ENCODE measurements around the gene ESD.
"Not testable (repeated sequence)": the region's sequence is repeated elsewhere in the genome, so short reads cannot be mapped to it uniquely, and the experiment has no call there.

Gene ESD, protein sequence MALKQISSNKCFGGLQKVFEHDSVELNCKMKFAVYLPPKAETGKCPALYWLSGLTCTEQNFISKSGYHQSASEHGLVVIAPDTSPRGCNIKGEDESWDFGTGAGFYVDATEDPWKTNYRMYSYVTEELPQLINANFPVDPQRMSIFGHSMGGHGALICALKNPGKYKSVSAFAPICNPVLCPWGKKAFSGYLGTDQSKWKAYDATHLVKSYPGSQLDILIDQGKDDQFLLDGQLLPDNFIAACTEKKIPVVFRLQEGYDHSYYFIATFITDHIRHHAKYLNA

DNA sequence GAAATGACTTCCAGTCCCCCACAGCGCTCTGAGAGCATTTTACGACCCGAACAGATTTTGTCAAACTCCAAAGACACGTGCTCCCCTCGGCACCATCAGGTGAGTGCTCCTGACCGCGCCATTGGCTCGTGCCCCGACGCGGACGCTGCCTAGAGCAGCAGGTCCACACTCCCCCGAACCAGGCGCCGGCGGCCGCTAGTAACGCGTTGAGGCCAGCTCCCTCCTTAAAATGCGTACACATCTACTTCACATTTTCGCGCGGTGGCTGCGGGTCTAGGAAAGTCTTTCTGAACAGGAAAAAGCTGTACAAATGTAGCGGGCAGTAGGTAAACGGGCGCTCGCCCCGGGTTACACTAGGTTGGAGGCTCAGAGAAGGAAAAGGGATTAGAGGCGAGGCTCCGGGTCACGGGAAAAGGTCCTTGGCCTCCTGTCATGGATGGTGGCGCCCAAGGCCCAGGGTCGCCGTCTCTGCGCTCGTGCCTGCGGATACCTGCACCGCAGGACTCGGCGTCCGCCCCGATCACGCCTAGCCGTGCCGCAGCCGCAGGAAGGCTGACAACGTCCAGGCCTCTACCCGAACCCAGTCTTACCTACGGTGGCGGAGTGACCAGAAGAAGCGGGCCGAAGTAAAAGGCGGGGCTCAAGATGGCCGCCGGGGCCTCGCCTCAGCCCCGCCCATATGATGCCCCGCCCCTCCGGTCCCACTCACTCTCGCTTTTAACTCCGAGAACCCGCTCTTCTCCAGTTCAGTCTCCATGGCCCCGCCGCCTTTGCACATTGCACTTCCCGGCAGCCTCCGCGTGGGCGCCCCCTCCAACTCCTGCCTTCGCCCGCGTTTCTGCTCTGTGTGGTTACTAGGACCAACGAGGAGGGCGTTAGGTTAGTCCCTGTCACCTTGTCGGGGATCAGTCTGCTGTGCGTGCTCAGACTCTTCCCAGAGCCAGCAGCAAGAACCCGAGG is at the start of gene ESD:
Gene ESD (minus strand): TSS at position 647 of the 960 bp plus-strand sequence. CDS start 5,748 bp downstream, outside the sequence.
- peak; percentile 55 for DNase-seq (ENCODE audit: low read depth)

DNA sequence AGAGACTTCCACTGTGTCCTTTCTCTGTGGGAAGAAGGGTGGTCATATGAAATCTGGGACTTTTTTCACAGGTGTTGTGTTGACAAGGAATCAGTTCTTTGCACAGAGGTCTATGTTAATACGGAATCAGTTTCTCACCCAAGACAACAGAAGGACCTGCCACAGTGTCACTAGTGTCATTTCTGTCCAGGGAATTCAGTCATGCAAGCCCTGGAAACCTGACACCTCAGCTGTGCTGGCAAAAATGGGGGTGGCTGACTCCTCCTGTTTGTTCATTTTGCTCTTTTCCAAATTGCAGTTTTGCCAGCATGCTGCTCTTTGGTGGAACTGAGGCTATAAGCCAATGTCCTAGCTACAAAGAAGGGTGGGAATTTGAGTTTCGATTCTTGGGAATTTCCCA is 49.8 kb upstream of the ESD start:
- no peak for DNase-seq (ENCODE audit: low read depth)

GRCh38 chr13:46845146-46845545 is 48.2 kb upstream of the ESD start:
- no peak for DNase-seq (ENCODE audit: low read depth)

DNA sequence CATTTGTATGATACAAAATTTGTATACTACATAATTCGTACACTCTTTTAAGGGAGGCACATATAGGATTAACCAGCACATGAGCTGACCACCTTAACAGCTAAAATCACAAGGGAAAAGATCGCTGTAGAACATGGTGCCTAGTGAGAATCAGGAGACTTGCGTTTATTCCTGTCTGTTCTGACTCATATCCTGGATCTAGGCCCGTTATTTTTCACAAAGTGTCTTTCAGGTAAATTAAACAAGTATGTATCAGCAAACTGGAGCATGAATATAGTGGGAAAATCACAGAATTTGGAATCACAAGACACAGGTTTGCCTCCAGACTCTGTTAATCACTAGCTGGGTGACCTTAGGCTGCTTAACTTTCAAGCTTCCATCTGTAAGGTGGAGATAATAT is 47.5 kb upstream of the ESD start:
- no peak for DNase-seq (ENCODE audit: low read depth)

GRCh38 chr13:46839399-46839798 is 42.4 kb upstream of the ESD start:
- no peak for DNase-seq (ENCODE audit: low read depth)

DNA sequence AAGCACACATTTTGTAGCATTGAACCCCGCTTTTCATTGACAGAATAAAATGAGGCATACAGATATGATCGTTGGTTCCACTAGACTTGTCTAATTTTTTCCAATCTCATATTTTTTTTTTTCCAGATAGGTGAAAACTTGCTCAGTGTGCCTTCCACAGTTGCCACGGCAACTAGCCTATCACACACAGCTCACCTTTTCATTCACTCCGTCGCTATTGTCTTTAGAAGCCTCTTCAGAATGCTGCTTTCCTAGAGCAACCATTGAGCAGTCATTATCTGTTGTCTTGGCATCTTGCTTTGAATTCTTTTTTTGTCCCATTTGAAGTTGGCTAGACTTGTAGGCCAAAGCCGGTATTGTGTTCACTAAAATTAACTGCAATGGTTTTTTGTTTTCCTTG is 37.7 kb upstream of the ESD start:
- no peak for DNase-seq (ENCODE audit: low read depth)

GRCh38 chr13:46831588-46832194 is 34.7 kb upstream of the ESD start:
- no peak for DNase-seq (ENCODE audit: low read depth)

GRCh38 chr13:46830405-46831005 is 33.5 kb upstream of the ESD start:
- no peak for DNase-seq (ENCODE audit: low read depth)

DNA sequence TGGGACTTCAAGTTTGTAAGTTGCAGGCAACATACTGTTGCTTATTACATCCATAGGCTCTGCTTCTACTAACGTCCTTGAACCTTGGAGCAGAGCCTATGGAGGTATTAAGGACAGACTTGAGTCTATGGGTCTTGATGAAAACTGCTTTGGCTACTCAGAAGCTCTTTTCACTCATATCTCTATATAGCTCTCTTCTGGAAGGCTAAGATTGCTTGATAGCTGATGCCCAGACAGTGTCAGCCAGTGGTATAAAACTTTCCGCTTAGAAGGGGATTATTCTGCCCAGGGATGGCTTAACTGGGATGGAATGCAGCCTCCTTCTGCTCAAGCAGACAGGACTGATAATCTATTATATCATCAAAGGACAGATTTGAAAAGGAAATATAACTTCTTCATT is 25.6 kb upstream of the ESD start:
- DNase-seq (ENCODE audit: low read depth) = no peak

GRCh38 chr13:46817838-46818476 is 21.0 kb upstream of the ESD start:
- no peak for DNase-seq (ENCODE audit: low read depth)

DNA sequence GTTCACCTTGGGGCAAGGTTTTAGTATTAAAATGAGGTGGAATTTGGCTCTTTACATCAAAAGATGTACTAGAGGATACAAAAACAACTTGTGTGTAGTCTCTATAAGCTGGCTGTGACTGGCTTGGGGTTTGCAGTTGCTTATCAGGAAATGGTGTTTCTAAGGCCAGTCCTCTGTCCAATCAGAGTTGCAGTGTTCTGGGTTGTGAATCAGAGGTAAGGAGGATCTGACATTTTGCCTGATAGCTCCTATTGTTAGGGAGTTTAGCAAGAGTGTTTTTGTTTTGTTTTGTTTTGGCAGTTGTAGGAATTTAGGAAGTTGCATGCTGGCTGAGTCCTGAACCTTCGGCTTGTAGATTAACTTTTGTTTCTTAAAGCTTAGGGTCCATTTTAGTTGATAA is 20.1 kb upstream of the ESD start:
- DNase-seq (ENCODE audit: low read depth) = no peak

DNA sequence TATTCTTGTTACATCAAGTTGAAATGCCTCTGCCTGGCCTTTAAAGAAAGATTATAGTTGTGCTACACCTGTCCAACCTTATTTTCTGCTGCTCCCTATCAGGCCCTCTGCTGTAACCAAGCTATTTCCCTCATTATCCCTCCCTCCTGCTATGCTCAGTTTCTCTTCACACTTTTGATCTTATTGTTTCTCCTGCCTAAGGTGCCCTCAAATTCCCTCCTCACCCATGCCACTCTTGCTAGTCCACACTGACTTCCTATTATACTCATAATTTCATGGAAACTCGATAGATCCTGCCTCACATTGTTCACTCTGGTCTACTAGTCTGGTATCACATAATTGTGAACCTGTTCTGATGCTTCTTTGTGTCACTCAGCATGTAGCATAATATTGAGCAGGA is 19.4 kb upstream of the ESD start:
- no peak for DNase-seq (ENCODE audit: low read depth)

- no peak for DNase-seq (ENCODE audit: low read depth)
Observed at GRCh38 chr13:46812301-46812797, 15.4 kb upstream of the ESD start.

DNA sequence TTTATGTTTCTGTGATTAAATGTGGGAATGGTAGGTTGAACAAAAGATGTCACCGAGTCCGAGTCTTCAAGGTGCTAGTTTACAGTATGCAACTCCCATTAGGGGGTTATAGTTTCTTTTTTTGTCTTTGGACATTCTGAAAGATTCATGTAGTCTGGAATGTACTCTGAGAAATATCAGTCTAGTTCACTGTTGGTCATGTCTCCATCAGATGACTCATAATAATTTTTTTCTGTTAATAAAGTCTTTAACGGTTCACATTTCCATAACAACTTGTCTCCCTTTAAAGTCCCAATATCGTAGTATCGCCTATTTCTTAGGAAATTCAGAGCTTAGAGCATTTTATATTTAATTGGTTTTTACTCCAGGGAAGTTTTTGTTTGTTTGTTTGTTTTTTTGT is 13.5 kb upstream of the ESD start:
- DNase-seq (ENCODE audit: low read depth) = no peak

DNA sequence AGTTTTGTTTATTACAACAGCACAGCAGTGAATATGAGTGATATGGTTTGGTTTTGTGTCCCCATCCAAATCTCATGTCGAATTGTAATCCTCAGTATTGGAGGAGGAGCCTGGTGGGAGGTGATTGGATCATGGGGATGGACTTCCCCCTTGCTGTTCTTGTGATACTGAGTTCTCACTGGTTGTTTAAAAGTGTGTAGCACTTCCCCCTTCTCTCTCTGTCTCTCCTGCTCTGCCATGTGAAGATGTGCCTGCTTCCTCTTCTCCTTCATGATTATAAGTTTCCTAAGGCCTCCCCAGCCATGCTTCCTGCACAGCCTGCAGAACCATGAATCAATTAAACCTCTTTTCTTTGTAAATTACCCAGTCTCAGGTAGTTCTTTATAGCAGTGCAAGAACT is 8.0 kb upstream of the ESD start:
- not testable (repeated sequence) for DNase-seq (ENCODE audit: low read depth)

- peak; percentile 85 for DNase-seq (ENCODE audit: low read depth)
Observed at GRCh38 chr13:46804391-46804815, 7.4 kb upstream of the ESD start.

DNA sequence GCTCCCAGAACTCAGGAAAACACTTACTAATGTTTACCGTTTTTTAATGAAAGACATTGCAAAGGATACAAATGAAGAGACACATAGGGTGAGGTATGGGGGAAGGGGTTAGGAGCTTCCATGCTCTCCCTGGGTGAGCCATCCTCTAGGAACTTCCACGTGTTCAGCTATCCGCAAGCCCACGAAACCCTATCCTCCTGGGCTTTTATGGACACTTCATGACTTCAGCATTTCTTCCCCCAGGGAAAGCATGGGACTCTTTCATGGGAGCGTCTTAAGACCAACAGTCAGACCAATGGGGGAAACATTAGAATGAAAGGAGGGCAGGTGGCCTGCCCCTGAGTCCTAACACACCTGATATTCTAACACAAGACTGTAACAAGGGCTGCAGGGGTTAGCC is 6.6 kb upstream of the ESD start:
- no peak for DNase-seq (ENCODE audit: low read depth)

GRCh38 chr13:46801858-46802257 is 4.9 kb upstream of the ESD start:
- no peak for DNase-seq (ENCODE audit: low read depth)

GRCh38 chr13:46799139-46799538 is 2.2 kb upstream of the ESD start:
- DNase-seq (ENCODE audit: low read depth) = no peak

DNA sequence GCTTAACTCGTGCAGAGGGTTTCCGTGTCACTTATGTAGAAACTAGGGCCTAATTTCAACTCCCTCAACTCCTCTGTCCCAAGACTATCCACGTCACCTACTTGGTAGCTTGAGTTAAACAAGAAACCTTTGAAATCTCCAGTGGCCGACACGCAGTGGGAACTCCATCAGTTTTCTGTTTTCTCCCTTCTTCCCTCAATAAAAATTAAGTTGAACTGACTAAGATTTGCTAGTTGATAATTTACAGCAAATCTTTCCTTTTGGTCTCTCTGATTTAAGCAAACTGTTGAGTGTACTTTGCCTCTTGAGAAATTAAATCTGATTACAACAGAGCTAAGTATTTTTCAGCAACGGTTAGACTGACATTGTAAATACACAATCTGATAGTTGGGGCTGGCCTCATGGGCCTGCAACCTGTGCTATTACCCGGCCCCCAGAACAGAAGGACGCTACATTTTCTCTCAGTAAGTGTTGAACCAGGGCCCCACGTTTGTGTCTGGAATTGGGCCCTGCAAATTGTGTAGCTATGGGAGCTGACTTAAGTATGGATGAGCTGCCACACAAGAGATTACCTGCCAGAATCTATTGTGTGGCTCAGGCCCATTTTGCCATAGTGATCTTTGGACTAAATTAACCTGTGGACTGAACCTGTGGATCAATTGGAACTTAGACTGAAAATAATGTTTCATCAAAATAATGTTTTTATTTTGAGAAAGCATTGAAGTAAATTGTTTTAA is 708 bp upstream of the ESD start:
- no peak for DNase-seq (ENCODE audit: low read depth)

GRCh38 chr13:46796129-46796514 is 839 bp downstream of the ESD start:
- DNase-seq (ENCODE audit: low read depth) = no peak
